ENCODE measurements around the gene VCL. TPM values are rescaled to one million over a fixed set of nuclear protein-coding genes. Genes with fewer than 3 reads are reported as not detected.

VCL gene
- total and polyA plus RNA-seq, 9 of the 15 experiments (the other 6 are each of a cell fraction or from before 2014, with no cell fraction given), result 29.8 to 186 (median 76.4) TPM

DNA sequence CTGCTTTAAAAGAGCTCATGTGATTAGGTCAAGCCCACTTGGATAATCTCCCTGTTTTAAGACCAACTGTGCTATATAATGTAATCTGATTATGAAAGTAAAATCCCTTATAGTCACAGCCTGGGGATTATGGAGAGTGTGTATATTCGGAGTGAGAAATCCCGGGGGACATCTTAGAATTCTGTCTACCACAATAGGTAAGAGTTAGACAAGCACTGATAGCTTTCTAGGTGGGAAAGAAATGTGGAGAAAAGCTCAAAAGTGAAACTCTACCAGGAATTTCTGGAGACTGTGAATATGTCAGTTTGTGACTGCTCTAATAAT is 2.9 kb upstream of the VCL start (continued):
- TF ChIP-seq, protein P1, sequence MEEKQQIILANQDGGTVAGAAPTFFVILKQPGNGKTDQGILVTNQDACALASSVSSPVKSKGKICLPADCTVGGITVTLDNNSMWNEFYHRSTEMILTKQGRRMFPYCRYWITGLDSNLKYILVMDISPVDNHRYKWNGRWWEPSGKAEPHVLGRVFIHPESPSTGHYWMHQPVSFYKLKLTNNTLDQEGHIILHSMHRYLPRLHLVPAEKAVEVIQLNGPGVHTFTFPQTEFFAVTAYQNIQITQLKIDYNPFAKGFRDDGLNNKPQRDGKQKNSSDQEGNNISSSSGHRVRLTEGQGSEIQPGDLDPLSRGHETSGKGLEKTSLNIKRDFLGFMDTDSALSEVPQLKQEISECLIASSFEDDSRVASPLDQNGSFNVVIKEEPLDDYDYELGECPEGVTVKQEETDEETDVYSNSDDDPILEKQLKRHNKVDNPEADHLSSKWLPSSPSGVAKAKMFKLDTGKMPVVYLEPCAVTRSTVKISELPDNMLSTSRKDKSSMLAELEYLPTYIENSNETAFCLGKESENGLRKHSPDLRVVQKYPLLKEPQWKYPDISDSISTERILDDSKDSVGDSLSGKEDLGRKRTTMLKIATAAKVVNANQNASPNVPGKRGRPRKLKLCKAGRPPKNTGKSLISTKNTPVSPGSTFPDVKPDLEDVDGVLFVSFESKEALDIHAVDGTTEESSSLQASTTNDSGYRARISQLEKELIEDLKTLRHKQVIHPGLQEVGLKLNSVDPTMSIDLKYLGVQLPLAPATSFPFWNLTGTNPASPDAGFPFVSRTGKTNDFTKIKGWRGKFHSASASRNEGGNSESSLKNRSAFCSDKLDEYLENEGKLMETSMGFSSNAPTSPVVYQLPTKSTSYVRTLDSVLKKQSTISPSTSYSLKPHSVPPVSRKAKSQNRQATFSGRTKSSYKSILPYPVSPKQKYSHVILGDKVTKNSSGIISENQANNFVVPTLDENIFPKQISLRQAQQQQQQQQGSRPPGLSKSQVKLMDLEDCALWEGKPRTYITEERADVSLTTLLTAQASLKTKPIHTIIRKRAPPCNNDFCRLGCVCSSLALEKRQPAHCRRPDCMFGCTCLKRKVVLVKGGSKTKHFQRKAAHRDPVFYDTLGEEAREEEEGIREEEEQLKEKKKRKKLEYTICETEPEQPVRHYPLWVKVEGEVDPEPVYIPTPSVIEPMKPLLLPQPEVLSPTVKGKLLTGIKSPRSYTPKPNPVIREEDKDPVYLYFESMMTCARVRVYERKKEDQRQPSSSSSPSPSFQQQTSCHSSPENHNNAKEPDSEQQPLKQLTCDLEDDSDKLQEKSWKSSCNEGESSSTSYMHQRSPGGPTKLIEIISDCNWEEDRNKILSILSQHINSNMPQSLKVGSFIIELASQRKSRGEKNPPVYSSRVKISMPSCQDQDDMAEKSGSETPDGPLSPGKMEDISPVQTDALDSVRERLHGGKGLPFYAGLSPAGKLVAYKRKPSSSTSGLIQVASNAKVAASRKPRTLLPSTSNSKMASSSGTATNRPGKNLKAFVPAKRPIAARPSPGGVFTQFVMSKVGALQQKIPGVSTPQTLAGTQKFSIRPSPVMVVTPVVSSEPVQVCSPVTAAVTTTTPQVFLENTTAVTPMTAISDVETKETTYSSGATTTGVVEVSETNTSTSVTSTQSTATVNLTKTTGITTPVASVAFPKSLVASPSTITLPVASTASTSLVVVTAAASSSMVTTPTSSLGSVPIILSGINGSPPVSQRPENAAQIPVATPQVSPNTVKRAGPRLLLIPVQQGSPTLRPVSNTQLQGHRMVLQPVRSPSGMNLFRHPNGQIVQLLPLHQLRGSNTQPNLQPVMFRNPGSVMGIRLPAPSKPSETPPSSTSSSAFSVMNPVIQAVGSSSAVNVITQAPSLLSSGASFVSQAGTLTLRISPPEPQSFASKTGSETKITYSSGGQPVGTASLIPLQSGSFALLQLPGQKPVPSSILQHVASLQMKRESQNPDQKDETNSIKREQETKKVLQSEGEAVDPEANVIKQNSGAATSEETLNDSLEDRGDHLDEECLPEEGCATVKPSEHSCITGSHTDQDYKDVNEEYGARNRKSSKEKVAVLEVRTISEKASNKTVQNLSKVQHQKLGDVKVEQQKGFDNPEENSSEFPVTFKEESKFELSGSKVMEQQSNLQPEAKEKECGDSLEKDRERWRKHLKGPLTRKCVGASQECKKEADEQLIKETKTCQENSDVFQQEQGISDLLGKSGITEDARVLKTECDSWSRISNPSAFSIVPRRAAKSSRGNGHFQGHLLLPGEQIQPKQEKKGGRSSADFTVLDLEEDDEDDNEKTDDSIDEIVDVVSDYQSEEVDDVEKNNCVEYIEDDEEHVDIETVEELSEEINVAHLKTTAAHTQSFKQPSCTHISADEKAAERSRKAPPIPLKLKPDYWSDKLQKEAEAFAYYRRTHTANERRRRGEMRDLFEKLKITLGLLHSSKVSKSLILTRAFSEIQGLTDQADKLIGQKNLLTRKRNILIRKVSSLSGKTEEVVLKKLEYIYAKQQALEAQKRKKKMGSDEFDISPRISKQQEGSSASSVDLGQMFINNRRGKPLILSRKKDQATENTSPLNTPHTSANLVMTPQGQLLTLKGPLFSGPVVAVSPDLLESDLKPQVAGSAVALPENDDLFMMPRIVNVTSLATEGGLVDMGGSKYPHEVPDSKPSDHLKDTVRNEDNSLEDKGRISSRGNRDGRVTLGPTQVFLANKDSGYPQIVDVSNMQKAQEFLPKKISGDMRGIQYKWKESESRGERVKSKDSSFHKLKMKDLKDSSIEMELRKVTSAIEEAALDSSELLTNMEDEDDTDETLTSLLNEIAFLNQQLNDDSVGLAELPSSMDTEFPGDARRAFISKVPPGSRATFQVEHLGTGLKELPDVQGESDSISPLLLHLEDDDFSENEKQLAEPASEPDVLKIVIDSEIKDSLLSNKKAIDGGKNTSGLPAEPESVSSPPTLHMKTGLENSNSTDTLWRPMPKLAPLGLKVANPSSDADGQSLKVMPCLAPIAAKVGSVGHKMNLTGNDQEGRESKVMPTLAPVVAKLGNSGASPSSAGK (IDR thresholded peaks at IDR 0.05), result no peak
- TF ChIP-seq ATF7 (IDR thresholded peaks at IDR 0.05), result no peak
- TF ChIP-seq CBX1 (IDR thresholded peaks at IDR 0.05; ENCODE audit: low read depth), result no peak
- TF ChIP-seq, protein P2, sequence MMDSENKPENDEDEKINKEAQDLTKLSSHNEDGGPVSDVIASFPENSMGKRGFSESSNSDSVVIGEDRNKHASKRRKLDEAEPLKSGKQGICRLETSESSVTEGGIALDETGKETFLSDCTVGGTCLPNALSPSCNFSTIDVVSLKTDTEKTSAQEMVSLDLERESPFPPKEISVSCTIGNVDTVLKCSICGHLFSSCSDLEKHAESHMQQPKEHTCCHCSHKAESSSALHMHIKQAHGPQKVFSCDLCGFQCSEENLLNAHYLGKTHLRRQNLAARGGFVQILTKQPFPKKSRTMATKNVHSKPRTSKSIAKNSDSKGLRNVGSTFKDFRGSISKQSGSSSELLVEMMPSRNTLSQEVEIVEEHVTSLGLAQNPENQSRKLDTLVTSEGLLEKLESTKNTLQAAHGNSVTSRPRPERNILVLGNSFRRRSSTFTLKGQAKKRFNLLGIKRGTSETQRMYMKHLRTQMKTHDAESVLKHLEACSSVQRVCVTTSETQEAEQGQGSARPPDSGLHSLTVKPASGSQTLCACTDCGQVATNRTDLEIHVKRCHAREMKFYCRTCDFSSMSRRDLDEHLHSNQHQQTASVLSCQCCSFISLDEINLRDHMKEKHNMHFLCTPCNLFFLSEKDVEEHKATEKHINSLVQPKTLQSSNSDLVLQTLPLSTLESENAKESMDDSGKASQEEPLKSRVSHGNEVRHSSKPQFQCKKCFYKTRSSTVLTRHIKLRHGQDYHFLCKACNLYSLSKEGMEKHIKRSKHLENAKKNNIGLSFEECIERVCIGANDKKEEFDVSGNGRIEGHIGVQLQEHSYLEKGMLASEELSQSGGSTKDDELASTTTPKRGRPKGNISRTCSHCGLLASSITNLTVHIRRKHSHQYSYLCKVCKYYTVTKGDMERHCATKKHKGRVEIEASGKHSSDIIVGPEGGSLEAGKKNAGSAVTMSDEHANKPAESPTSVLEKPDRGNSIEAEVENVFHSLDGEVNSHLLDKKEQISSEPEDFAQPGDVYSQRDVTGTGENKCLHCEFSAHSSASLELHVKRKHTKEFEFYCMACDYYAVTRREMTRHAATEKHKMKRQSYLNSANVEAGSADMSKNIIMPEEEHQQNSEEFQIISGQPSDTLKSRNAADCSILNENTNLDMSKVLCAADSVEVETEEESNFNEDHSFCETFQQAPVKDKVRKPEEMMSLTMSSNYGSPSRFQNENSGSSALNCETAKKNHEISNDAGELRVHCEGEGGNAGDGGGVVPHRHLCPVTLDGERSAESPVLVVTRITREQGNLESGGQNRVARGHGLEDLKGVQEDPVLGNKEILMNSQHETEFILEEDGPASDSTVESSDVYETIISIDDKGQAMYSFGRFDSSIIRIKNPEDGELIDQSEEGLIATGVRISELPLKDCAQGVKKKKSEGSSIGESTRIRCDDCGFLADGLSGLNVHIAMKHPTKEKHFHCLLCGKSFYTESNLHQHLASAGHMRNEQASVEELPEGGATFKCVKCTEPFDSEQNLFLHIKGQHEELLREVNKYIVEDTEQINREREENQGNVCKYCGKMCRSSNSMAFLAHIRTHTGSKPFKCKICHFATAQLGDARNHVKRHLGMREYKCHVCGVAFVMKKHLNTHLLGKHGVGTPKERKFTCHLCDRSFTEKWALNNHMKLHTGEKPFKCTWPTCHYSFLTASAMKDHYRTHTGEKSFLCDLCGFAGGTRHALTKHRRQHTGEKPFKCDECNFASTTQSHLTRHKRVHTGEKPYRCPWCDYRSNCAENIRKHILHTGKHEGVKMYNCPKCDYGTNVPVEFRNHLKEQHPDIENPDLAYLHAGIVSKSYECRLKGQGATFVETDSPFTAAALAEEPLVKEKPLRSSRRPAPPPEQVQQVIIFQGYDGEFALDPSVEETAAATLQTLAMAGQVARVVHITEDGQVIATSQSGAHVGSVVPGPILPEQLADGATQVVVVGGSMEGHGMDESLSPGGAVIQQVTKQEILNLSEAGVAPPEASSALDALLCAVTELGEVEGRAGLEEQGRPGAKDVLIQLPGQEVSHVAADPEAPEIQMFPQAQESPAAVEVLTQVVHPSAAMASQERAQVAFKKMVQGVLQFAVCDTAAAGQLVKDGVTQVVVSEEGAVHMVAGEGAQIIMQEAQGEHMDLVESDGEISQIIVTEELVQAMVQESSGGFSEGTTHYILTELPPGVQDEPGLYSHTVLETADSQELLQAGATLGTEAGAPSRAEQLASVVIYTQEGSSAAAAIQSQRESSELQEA (IDR thresholded peaks at IDR 0.05; ENCODE audit: low read depth), result no peak
- TF ChIP-seq, protein P3, sequence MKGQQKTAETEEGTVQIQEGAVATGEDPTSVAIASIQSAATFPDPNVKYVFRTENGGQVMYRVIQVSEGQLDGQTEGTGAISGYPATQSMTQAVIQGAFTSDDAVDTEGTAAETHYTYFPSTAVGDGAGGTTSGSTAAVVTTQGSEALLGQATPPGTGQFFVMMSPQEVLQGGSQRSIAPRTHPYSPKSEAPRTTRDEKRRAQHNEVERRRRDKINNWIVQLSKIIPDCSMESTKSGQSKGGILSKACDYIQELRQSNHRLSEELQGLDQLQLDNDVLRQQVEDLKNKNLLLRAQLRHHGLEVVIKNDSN (CRISPR knock-in tag; IDR thresholded peaks at IDR 0.05), result no peak
- no peak for TF ChIP-seq PURB (CRISPR knock-in tag; IDR thresholded peaks at IDR 0.05; ENCODE audit: low read depth)

Measured in K562 (cell line).